HG02642 (cell line): ENCODE measurements around the gene DCAF7.

Experiments used
- ATAC-seq: cut with Tn5 transposase; IDR thresholded peaks from one replicate; pipeline ENCODE4 v1.9.1; 2021; ENCODE audit warnings: mild to moderate bottlenecking; ENCODE audit not compliant: unreplicated experiment, poor library complexity

The DCAF7 gene

DNA sequence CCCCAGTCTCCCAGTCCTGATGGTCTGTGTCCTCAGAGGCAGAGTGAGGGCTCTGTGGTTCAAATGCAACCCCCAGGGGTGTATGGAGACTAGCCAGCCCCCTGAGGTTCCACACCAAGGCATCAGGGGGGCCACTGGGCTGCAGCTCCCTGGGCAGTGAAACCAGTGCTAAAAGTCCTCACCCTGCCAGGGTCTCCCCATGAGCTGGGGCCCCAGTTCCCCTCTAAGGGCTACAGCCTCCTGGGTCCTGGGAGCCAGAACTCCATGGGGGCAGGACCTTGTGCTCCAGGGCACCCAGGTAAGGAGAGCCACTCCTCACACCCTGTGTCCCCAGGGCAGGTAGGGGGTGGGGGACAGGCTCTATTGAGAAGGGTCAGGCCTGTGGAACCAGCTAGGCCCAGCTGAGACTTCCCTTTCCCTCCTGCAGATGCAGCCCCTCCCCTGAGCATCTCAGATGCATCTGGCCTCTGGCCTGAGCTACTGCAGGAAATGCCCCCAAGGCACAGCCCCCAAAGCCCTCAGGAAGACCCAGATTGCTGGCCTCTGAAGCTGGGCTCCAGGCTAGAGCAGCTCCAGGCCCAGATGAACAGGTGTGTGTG lies 6.4 kb upstream of the DCAF7 start:
- ATAC-seq, result no peak

DNA sequence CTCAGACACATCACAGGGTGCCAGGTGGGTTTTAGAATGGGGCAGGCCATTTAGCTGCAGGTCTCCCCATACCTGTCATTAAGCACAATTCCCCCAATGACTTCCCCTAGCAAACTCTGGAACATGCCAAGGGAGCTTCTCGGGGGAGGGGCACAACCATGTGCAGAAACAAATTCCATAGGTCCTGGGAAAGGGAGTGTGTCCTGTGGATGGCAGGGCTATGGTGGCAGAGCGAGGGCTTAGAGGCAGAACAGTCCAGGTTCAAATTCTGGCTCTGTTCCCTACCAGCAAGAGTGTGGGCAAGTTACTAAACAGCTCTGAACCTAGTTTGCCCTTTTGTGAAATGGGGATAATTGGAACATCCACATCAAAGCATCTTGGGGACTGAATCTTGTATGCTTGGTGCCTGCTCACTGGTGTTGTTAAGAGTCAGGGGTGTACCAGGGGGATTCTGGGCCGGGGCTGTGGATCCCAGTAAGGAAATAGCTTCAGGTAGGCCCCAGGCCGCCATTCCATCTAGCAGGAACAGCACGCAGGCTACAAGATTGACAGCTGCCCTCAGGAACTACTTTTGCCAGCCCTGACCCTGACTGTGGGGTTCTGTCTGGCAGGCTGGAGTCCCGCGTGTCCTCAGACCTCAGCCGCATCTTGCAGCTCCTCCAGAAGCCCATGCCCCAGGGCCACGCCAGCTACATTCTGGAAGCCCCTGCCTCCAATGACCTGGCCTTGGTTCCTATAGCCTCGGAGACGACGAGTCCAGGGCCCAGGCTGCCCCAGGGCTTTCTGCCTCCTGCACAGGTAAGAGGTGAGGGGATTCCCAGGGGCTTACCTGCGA lies 5.6 kb upstream of the DCAF7 start:
- no peak for ATAC-seq

DNA sequence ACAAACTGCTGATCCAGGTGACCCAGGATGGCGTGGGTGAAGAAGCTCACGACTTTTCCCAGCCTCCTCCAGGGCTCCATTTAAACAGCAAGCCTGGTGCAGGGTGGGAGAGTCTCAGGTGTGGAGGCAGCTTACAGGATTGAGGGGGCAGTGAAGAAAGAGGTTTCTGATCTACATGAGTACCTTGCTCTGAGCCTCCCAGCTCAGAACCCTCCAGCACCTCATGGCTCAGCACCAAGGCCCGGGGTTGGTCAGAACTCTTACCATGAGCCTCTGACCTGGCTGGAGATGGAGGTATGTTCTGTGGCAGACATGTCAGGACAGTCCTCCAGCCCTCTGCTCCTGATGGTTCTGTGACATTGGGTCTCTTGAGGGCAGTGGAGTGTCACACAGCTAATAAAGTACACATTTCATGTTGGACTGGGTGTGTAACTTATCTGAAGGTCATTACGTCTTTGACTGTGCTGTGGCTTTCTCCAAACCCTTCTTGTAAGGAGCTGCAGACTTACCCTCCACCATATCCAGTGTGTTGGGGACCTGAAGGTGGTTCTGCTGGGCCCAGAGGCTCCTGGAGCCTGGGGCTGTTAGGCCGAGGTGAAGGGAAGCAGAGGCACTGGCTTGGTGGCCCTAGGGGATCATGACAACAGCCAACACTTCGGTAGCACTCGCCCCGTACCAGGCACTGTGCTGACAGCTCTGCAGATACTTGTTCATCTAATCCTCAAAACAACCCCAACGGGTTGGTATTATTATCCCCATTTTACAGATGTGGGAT lies 3.8 kb upstream of the DCAF7 start:
- no peak for ATAC-seq

GRCh38 chr17:63547083-63547523 lies 3.2 kb upstream of the DCAF7 start:
- no peak for ATAC-seq

DNA sequence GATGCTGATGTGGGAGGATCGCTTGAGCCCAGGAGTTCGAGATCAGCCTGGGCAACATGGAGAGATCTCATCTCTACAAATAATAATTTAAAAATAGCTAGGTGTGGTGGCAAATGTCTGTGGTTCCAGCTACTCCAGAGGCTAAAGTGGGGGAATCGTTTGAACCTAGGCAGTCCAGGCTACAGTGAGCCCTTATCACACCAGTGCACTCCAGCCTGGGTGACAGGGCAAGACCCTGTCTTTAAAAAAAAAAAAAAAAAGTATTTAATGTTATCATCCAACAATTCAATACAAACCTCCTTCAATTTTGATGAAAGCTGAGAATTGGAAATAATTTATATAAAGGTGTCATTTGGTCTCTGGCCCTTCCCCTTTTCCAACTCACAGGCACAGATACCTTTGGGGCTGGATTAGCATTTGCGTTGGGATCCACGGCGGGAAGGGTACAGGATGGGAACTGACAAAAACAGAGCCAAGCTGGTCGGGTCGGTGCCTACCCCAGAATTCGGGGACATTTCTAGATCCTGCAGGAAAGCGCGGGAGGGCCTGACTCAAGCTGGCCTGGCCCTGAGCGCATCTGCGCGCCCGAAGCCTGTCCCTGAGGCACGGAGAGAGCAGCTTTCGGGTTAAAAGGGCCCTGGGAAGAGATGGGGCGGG lies 860 bp upstream of the DCAF7 start:
- peak; percentile 21 for ATAC-seq

DNA sequence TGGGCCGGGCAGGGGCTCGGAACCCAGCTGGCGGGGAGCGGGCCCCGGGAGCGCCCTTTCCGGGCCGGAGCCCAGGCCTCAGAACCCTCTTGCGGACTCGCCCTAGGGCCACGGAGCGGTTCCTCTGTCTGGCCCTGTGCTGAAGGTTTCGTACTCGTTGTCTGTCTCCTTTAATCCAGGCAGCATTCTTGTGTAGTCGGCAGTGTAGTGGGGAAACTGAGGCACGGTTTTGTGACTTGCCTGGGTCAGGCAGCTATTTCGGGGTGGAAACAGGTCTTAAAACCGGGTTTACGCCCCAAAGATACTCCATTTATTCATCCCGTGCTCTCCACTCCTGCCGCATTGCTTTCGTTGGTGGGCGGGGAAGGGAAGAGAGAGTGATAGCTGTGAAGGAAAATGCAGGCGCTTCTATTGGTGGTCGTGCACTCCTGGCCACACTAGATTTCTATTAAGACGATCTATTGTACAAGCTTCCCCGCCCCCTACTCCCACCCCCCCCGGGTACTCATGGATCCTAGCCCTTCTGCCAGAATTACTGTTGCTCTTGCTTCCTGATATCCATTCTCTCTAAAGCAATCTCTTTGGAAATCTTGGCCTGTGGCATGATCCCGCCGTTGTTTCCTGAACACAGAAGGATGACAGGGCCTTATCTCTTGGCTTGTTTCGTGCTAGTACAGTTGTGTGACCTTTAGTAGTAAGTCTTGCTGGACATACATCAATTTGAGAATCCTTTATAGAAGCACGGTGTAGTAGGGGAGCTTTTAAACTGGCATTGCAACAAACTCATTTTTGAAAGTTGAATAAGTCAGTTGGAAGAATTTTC lies 751 bp downstream of the DCAF7 start:
- ATAC-seq, result peak; percentile 10

- no peak for ATAC-seq
Observed at GRCh38 chr17:63552211-63552610, 1.9 kb downstream of the DCAF7 start.

DNA sequence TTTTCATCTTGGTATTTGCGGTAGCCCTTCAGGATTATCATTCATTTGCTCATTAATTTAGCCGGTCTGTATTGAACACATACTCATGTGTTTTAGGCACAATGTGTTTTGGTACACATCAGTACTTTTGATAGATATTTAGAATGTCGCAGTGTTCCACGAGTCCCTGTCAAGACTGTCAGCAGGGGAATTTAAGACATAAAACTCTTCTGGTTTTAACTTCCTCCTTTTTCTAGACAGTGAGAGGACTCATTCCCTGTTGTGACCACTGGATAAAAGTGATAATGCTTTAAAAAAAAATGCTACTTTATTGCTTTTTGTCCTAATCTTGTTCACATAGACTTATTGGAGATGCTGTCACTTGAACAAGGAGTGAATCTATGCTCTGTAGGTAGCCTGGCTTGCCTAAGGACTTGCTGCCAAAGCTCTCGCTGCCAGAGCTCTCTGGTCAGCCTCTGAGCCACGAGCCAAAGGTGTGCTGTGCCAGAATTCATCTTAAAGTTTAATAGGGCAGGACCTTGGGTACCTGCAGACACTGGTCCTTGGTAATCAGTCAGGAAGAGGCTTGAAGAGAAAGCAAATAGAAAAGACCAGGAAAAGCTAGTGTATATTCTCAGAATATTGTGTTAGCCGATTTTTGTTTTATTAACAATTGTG lies 5.4 kb downstream of the DCAF7 start:
- ATAC-seq, result no peak

GRCh38 chr17:63557416-63557815 lies 7.1 kb downstream of the DCAF7 start:
- ATAC-seq, result no peak

DNA sequence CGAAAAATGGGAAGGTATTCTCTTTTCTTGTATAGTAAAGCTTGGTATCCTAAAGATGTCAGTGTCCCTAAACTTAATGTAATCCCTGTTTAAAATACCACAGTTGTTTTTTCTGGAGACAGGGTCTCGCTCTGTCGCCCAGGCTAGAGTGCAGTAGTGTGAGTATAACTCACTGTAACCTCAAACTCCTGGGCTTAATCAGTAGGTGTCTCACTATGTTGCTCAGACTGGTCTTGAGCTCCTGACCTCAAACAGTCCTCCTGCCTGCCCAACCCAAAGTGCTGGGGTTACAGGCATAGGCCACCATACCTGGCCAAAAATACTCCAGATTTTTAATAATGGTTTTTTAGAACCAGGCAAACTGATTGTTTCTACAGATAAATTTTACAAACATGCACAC lies 8.2 kb downstream of the DCAF7 start:
- no peak for ATAC-seq

- no peak for ATAC-seq
Observed at GRCh38 chr17:63561819-63562218, 11.5 kb downstream of the DCAF7 start.

DNA sequence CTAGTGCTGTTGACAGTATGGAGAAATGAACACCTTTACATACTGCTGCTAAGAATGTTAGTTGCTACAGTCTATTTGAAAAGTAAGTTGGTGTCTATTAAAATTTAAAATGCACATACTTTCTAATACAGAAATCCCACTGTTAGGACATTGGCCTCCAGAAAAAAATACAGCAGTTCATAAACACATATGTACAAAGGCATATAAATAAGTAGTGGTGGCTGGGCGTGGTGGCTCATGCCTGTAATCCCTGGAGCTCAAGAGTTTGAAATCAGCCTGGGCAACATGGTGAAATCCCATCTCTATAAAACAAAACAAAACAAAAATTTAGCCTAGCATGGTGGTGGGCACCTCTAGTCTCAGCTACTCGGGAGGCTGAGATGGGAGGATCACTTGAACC lies 13.1 kb downstream of the DCAF7 start:
- no peak for ATAC-seq

DNA sequence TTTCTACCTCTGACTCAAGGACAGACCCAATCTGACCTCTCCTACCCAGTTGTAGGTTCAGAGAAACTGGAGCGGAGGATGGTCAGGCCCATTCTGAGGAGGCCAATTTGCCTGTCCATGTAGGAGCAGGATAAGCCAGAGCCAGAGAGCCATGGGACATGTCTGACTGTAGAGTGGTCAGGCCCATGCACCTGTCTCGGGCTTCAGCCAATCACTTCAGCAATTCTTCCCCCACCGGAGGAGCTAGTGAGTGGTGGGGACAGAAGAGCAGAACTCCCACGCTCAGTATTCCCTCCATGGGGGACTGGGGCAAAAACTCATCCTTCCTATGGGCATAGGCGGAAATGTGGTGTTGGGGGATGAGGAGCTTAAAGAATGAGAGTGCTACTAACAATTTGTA lies 14.3 kb downstream of the DCAF7 start:
- ATAC-seq, result no peak

GRCh38 chr17:63567229-63567628 lies 17.0 kb downstream of the DCAF7 start:
- ATAC-seq, result no peak

- no peak for ATAC-seq
Observed at GRCh38 chr17:63568563-63568962, 18.3 kb downstream of the DCAF7 start.

DNA sequence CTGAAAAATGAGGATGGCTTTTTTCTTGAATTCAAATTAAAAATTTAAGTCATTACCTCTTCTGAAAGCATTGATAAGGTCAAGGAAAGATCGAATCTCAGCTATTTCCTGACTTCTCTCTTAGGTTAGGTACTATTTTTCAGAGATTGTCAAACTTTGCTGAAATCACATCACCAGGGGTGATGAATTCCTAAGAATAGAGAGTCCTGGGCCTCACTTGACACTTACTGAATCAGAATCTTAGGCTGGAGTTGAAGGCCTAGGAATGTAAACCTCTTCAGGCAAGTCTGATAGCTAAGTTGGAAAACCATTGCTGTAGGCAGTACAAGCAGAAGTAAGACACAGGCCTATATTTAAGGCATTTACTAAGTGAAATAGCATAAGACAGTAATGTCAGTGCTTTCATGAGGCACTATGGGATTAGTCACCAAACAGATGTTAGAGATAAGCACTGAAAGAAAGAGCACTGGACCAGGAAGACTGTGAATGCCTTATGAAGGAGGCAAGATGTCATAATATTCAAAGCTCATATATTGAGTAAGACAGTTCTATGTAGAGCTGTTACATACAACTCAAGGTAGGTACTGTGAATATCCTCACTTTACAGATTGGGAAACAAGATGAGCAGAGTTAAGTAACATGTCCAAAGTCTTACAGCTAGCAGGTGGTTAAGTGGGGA lies 21.5 kb downstream of the DCAF7 start:
- ATAC-seq, result no peak

- no peak for ATAC-seq
Observed at GRCh38 chr17:63573634-63574033, 23.4 kb downstream of the DCAF7 start.

DNA sequence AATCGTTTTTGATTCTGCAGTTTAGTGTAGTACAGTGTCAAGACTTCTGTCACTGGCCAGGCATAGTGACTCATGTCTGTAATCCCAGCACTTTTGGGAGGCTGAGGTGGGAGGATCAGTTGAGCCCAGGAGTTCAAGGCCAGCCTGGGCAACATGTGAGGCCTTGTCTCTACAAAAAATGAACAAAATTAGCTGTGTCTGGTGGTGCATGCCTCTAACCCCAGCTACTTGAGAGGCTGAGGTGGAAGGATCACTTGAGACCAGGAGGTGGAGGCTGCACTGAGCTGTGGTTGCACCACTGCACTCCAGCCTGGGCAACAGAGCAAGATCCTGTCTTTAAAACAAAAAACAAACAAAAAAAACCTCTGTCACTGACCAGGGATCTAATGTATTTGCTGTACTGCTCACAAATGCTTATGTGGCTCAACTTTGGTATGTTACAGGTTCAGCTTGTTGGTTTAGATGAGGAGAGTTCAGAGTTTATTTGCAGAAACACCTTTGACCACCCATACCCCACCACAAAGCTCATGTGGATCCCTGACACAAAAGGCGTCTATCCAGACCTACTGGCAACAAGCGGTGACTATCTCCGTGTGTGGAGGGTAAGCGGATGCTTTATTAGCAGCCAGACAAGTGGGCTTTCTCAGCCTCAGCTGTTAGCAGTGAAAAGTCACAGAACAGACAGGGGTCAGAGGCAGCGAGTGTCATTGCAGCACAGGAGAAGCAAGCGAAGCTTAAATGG lies 27.9 kb downstream of the DCAF7 start:
- no peak for ATAC-seq
